HCT116 (cell line): ENCODE measurements around the gene PKMYT1.

ENCODE experiments used
- EZH2 ChIP-seq: fragments of 200-600 bp; sonication (generic); IDR thresholded peaks from 2 replicates; pipeline ENCODE4 v1.6.1; 2017; ENCODE audit warnings: antibody characterized with exemption, mixed run types
- FOSL1 ChIP-seq: IDR thresholded peaks from 2 replicates; pipeline ENCODE4 v1.6.1; 2012; ENCODE audit warnings: low read depth
- POLR2A ChIP-seq: IDR thresholded peaks from 2 replicates; pipeline ENCODE4 v1.7.0; 2011; ENCODE audit warnings: borderline replicate concordance; ENCODE audit not compliant: insufficient read depth, insufficient read length; ENCODE audit errors: extremely low read depth
- POLR2AphosphoS5 ChIP-seq: IDR thresholded peaks from 2 replicates; pipeline ENCODE4 v1.6.1; 2011; ENCODE audit warnings: mild to moderate bottlenecking, low read depth, low read length, moderate library complexity
- RAD21 ChIP-seq: IDR thresholded peaks from 2 replicates; pipeline ENCODE4 v1.6.1; 2012; ENCODE audit warnings: low read depth, mild to moderate bottlenecking
- SRF ChIP-seq: IDR thresholded peaks from 2 replicates; pipeline ENCODE4 v1.6.1; 2012; ENCODE audit warnings: low read depth
- TCF7L2 ChIP-seq: IDR thresholded peaks from 2 replicates; pipeline ENCODE4 v1.7.0; 2011; ENCODE audit warnings: borderline replicate concordance, inconsistent platforms; ENCODE audit not compliant: insufficient read depth, insufficient read length; ENCODE audit errors: extremely low read depth
- ZNF274 ChIP-seq: fragments of 200-500 bp; sonication (Bioruptor generic); IDR thresholded peaks from 2 replicates; pipeline ENCODE4 v1.6.1; 2014; ENCODE audit warnings: mild to moderate bottlenecking, low read depth, low read length, inconsistent platforms
- TF ChIP-seq, protein P1 (sequence below): IDR thresholded peaks from 2 replicates; pipeline ENCODE4 v1.6.1; 2012
- TF ChIP-seq, protein P2 (sequence below), 3 experiments: fragments of 200-600 bp in 1 of 3; sonication (generic) in 1 of 3; IDR thresholded peaks in 2 of 3; conservative IDR thresholded peaks in 1 of 3; 2 replicates each; pipeline ENCODE4 v1.5.1; 2012 to 2017; ENCODE audit warnings: low read depth in 2 of 3, low read length in 2 of 3, antibody characterized with exemption in 1 of 3, borderline replicate concordance in 1 of 3, control low read depth in 1 of 3, mild to moderate bottlenecking in 1 of 3, mixed read lengths in 1 of 3, mixed run types in 1 of 3, moderate library complexity in 1 of 3; ENCODE audit not compliant: insufficient read depth in 1 of 3
- TF ChIP-seq, protein P3 (sequence below): IDR thresholded peaks from 2 replicates; pipeline ENCODE4 v1.6.1; 2012

DNA sequence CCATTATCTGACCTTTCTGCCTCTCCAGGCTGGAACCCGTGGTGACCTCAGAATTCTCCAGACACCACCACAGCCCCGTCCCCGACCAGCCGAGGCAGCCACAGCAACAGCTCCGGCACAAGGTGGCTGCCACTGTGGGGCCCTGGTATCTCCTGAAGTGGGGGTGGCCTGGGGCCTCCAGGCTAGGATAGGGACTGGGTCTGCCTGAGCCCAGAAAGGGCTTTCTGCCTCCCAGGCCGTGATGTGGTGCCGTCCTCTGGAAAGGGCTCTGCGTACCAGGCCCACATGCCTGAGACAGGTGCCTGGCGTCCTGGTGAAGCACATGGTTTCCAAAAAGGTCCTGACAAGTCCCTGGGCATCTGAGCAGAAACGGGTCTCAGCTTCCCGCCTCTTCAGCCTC, 51.5 kb downstream of the PKMYT1 start:
- no peak for TF ChIP-seq SRF
- TF ChIP-seq, protein P1, sequence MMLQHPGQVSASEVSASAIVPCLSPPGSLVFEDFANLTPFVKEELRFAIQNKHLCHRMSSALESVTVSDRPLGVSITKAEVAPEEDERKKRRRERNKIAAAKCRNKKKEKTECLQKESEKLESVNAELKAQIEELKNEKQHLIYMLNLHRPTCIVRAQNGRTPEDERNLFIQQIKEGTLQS, result no peak
- no peak for TF ChIP-seq POLR2A
- TF ChIP-seq, protein P2, sequence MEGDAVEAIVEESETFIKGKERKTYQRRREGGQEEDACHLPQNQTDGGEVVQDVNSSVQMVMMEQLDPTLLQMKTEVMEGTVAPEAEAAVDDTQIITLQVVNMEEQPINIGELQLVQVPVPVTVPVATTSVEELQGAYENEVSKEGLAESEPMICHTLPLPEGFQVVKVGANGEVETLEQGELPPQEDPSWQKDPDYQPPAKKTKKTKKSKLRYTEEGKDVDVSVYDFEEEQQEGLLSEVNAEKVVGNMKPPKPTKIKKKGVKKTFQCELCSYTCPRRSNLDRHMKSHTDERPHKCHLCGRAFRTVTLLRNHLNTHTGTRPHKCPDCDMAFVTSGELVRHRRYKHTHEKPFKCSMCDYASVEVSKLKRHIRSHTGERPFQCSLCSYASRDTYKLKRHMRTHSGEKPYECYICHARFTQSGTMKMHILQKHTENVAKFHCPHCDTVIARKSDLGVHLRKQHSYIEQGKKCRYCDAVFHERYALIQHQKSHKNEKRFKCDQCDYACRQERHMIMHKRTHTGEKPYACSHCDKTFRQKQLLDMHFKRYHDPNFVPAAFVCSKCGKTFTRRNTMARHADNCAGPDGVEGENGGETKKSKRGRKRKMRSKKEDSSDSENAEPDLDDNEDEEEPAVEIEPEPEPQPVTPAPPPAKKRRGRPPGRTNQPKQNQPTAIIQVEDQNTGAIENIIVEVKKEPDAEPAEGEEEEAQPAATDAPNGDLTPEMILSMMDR (IDR thresholded peaks at IDR 0.05 in 2 of 3, conservative IDR thresholded peaks at IDR 0.05 in 1 of 3; ENCODE audit: borderline replicate concordance in 1 of 3, insufficient read depth in 1 of 3, low read depth in 2 of 3, low read length in 2 of 3), result no peak
- TF ChIP-seq ZNF274, result no peak
- no peak for TF ChIP-seq EZH2
- no peak for TF ChIP-seq RAD21
- TF ChIP-seq FOSL1, result no peak
- TF ChIP-seq TCF7L2, result no peak
- TF ChIP-seq, protein P3, sequence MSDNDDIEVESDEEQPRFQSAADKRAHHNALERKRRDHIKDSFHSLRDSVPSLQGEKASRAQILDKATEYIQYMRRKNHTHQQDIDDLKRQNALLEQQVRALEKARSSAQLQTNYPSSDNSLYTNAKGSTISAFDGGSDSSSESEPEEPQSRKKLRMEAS, result no peak
- no peak for TF ChIP-seq POLR2AphosphoS5
